GM19372 (cell line): ENCODE results near the gene KCNG2.
"Not testable (repeated sequence)": the region's sequence is repeated elsewhere in the genome, so short reads cannot be mapped to it uniquely, and the experiment has no call there.

Experiments used
- ATAC-seq: cut with Tn5 transposase; IDR thresholded peaks from one replicate; pipeline ENCODE4 v1.9.1; 2021; ENCODE audit warnings: mild to moderate bottlenecking, low read depth, moderate library complexity; ENCODE audit not compliant: unreplicated experiment

The KCNG2 gene

GRCh38 chr18:79865951-79866350, 68.2 kb downstream of the KCNG2 start:
- not testable (repeated sequence) for ATAC-seq

- ATAC-seq: no peak
These were observed 69.3 kb downstream of the KCNG2 start for GRCh38 chr18:79866889-79867574.

- ATAC-seq: no peak
These were observed 69.9 kb downstream of the KCNG2 start for GRCh38 chr18:79867666-79868065.

- ATAC-seq: no peak
These were observed 70.5 kb downstream of the KCNG2 start for GRCh38 chr18:79868168-79868784.

- ATAC-seq: no peak
These were observed 71.2 kb downstream of the KCNG2 start for GRCh38 chr18:79868811-79869541.

- no peak for ATAC-seq
These were observed 72.0 kb downstream of the KCNG2 start for GRCh38 chr18:79869591-79870300.

GRCh38 chr18:79870301-79871025, 72.7 kb downstream of the KCNG2 start:
- ATAC-seq: no peak

GRCh38 chr18:79871026-79871390, 73.3 kb downstream of the KCNG2 start:
- no peak for ATAC-seq

- no peak for ATAC-seq
These were observed 73.8 kb downstream of the KCNG2 start for GRCh38 chr18:79871481-79872091.

- no peak for ATAC-seq
These were observed 75.0 kb downstream of the KCNG2 start for GRCh38 chr18:79872527-79873444.

GRCh38 chr18:79873449-79874110, 75.8 kb downstream of the KCNG2 start:
- no peak for ATAC-seq

- ATAC-seq: no peak
These were observed 77.1 kb downstream of the KCNG2 start for GRCh38 chr18:79874553-79875530.

- ATAC-seq: no peak
These were observed 77.8 kb downstream of the KCNG2 start for GRCh38 chr18:79875531-79875919.

- no peak for ATAC-seq
These were observed 78.3 kb downstream of the KCNG2 start for GRCh38 chr18:79875931-79876461.

- no peak for ATAC-seq
These were observed 78.8 kb downstream of the KCNG2 start for GRCh38 chr18:79876497-79876896.

- no peak for ATAC-seq
These were observed 79.7 kb downstream of the KCNG2 start for GRCh38 chr18:79877163-79878091.
